HG03521 (cell line): Measurements from ENCODE around the gene HTR4.
"Not testable (repeated sequence)": the region's sequence is repeated elsewhere in the genome, so short reads cannot be mapped to it uniquely, and the experiment has no call there.

ENCODE experiments used
- ATAC-seq: cut with Tn5 transposase; IDR thresholded peaks from one replicate; pipeline ENCODE4 v1.9.1; 2021; ENCODE audit warnings: mild to moderate bottlenecking, moderate library complexity; ENCODE audit not compliant: unreplicated experiment

The HTR4 gene

GRCh38 chr5:148484651-148485050, 169.7 kb downstream of the HTR4 start:
- no peak for ATAC-seq

- no peak for ATAC-seq
These were observed 170.6 kb downstream of the HTR4 start for GRCh38 chr5:148483750-148484149.

GRCh38 chr5:148482697-148483462, 171.4 kb downstream of the HTR4 start:
- ATAC-seq: peak; percentile 95

GRCh38 chr5:148482196-148482595, 172.1 kb downstream of the HTR4 start:
- ATAC-seq: no peak

GRCh38 chr5:148477429-148477828, 176.9 kb downstream of the HTR4 start:
- ATAC-seq: no peak

- no peak for ATAC-seq
These were observed 178.0 kb downstream of the HTR4 start for GRCh38 chr5:148476302-148476701.

- no peak for ATAC-seq
These were observed 180.3 kb downstream of the HTR4 start for GRCh38 chr5:148474025-148474511.

GRCh38 chr5:148471379-148471778, 182.9 kb downstream of the HTR4 start:
- ATAC-seq: no peak

GRCh38 chr5:148469501-148469935, 184.8 kb downstream of the HTR4 start:
- no peak for ATAC-seq

- ATAC-seq: not testable (repeated sequence)
These were observed 185.6 kb downstream of the HTR4 start for GRCh38 chr5:148468746-148469145.

- no peak for ATAC-seq
These were observed 186.4 kb downstream of the HTR4 start for GRCh38 chr5:148467958-148468357.

GRCh38 chr5:148466236-148466580, 188.1 kb downstream of the HTR4 start:
- no peak for ATAC-seq

GRCh38 chr5:148465381-148466235, 188.7 kb downstream of the HTR4 start:
- ATAC-seq: no peak

GRCh38 chr5:148459669-148460068, 194.7 kb downstream of the HTR4 start:
- no peak for ATAC-seq

- ATAC-seq: no peak
These were observed 196.1 kb downstream of the HTR4 start for GRCh38 chr5:148458036-148458888.

- ATAC-seq: peak; percentile 72
These were observed 197.1 kb downstream of the HTR4 start for GRCh38 chr5:148457183-148457620.

- ATAC-seq: no peak
These were observed 199.1 kb downstream of the HTR4 start for GRCh38 chr5:148455185-148455584.

- no peak for ATAC-seq
These were observed 199.8 kb downstream of the HTR4 start for GRCh38 chr5:148454576-148454975.

- ATAC-seq: no peak
These were observed 201.7 kb downstream of the HTR4 start for GRCh38 chr5:148452499-148453193.

GRCh38 chr5:148446611-148447010, 207.7 kb downstream of the HTR4 start:
- ATAC-seq: no peak
